ENCODE data around the gene CEP83. TPM values are rescaled to one million over a fixed set of nuclear protein-coding genes. Genes with fewer than 3 reads are reported as not detected.
"Not testable (repeated sequence)": the region's sequence is repeated elsewhere in the genome, so short reads cannot be mapped to it uniquely, and the experiment has no call there.

Gene CEP83
- total and polyA plus RNA-seq, 2 donors: 4.6 to 42.9 TPM

GRCh38 chr12:94327809-94328208 is 131.9 kb downstream of the CEP83 start:
- Histone ChIP-seq H3K4me3 (ENCODE audit: low read depth, low read length) (no peak overlapping the region), H3K36me3 (ENCODE audit: insufficient read depth) (no peaks in the 10 kb centered on the region), H3K27ac (ENCODE audit: low read depth) (no peak overlapping the region), H3K4me1 (ENCODE audit: insufficient read depth) (no peaks in the 10 kb centered on the region)
- 88% methylated on average over 1 of the region's 1 CpG for WGBS
- DNase-seq (ENCODE audit: extremely low spot score): no peak

GRCh38 chr12:94326727-94327126 is 132.9 kb downstream of the CEP83 start:
- no peak overlapping the region for H3K27ac ChIP-seq (ENCODE audit: low read depth)
- H3K36me3 ChIP-seq (ENCODE audit: insufficient read depth): no peaks in the 10 kb centered on the region

GRCh38 chr12:94326234-94326633 is 133.4 kb downstream of the CEP83 start:
- Histone ChIP-seq H3K4me3 (ENCODE audit: low read depth, low read length) (no peak overlapping the region), H3K36me3 (ENCODE audit: insufficient read depth) (no peaks in the 10 kb centered on the region), H3K27ac (ENCODE audit: low read depth) (no peak overlapping the region), H3K4me1 (ENCODE audit: insufficient read depth) (no peaks in the 10 kb centered on the region)
- no peak for DNase-seq (ENCODE audit: extremely low spot score)
- 93% methylated on average over 1 of the region's 1 CpG for WGBS

More at GRCh38 chr12:94326727-94327126, 132.9 kb downstream of the CEP83 start:
- no peak for DNase-seq (ENCODE audit: extremely low spot score)
- Histone ChIP-seq H3K4me3 (ENCODE audit: low read depth, low read length) (no peak overlapping the region), H3K4me1 (ENCODE audit: insufficient read depth) (no peaks in the 10 kb centered on the region)

- Histone ChIP-seq H3K27ac (ENCODE audit: low read depth) (no peak overlapping the region), H3K36me3 (ENCODE audit: insufficient read depth) (peaks cover 2% of the 10 kb centered on the region), H3K4me1 (ENCODE audit: insufficient read depth) (no peaks in the 10 kb centered on the region), H3K4me3 (ENCODE audit: low read depth, low read length) (no peak overlapping the region)
- no peak for DNase-seq (ENCODE audit: extremely low spot score)
- WGBS: 88% methylated on average over 2 of the region's 2 CpGs
Observed at GRCh38 chr12:94322346-94322745, 137.3 kb downstream of the CEP83 start.

GRCh38 chr12:94320109-94320508 is 139.6 kb downstream of the CEP83 start:
- H3K36me3 ChIP-seq (ENCODE audit: insufficient read depth): peaks cover 2% of the 10 kb centered on the region
- no peaks in the 10 kb centered on the region for H3K4me1 ChIP-seq (ENCODE audit: insufficient read depth)
- no peak overlapping the region for H3K4me3 ChIP-seq (ENCODE audit: low read depth, low read length)
- no peak overlapping the region for H3K27ac ChIP-seq (ENCODE audit: low read depth)
- DNase-seq (ENCODE audit: extremely low spot score): no peak

- Histone ChIP-seq H3K4me1 (ENCODE audit: insufficient read depth) (no peaks in the 10 kb centered on the region), H3K36me3 (ENCODE audit: insufficient read depth) (peaks cover 2% of the 10 kb centered on the region), H3K27ac (ENCODE audit: low read depth) (no peak overlapping the region), H3K4me3 (ENCODE audit: low read depth, low read length) (no peak overlapping the region)
- 72% methylated on average over 1 of the region's 1 CpG for WGBS
- no peak for DNase-seq (ENCODE audit: extremely low spot score)
Observed at GRCh38 chr12:94318181-94318580, 141.5 kb downstream of the CEP83 start.

DNA sequence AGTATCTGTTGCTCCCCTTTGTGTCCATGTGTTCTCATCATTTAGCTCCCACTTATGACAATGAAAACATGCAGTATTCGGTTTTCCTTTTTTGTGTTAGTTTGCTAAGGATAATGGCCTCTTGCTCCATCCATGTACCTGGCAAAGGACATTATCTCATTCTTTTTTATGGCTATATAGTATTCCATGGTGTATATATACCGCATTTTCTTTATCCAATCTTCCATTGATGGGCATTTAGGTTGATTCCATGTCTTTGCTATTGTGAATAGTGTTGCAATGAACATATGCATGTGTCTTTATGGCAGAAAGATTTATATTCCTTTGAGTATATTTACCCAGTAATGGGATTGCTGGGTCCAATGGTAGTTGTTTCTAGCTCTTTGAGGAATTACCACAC is 143.1 kb downstream of the CEP83 start:
- H3K27ac ChIP-seq (ENCODE audit: low read depth); H3K4me1 ChIP-seq (ENCODE audit: insufficient read depth); H3K4me3 ChIP-seq (ENCODE audit: low read depth, low read length); DNase-seq (ENCODE audit: extremely low spot score); H3K36me3 ChIP-seq (ENCODE audit: insufficient read depth): not testable (repeated sequence)
- WGBS: 98% methylated on average over 2 of the region's 2 CpGs

- no peak overlapping the region for H3K27ac ChIP-seq (ENCODE audit: low read depth)
- H3K4me3 ChIP-seq (ENCODE audit: low read depth, low read length): no peak overlapping the region
- H3K4me1 ChIP-seq (ENCODE audit: insufficient read depth): no peaks in the 10 kb centered on the region
- 97% methylated on average over 1 of the region's 1 CpG for WGBS
- DNase-seq (ENCODE audit: extremely low spot score): no peak
- H3K36me3 ChIP-seq (ENCODE audit: insufficient read depth): peaks cover 2% of the 10 kb centered on the region
Observed at GRCh38 chr12:94312378-94312777, 147.3 kb downstream of the CEP83 start.

DNA sequence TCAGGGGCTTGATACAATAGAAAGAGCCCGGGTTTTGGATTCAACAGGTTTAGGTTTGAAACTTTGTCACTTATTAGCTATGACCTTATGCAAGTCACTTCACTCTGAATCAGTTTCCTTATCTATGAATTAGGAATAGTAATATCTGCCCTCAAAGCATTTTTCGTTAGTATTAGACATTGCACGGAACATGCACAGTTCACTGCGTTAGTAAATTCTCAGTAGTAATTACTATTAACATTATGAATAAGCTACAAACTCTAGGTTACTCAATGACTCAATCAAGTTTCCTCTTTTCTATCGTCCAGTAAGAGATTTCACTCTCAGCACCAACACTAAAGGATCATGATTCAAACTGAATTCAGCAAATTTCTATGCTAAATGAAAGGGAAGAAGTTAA is 150.3 kb downstream of the CEP83 start:
- H3K27ac ChIP-seq (ENCODE audit: low read depth): no peak overlapping the region
- H3K4me1 ChIP-seq (ENCODE audit: insufficient read depth): no peaks in the 10 kb centered on the region
- WGBS: 93% methylated on average over 5 of the region's 5 CpGs
- no peak for DNase-seq (ENCODE audit: extremely low spot score)
- no peak overlapping the region for H3K4me3 ChIP-seq (ENCODE audit: low read depth, low read length)
- peaks cover 2% of the 10 kb centered on the region for H3K36me3 ChIP-seq (ENCODE audit: insufficient read depth)

DNA sequence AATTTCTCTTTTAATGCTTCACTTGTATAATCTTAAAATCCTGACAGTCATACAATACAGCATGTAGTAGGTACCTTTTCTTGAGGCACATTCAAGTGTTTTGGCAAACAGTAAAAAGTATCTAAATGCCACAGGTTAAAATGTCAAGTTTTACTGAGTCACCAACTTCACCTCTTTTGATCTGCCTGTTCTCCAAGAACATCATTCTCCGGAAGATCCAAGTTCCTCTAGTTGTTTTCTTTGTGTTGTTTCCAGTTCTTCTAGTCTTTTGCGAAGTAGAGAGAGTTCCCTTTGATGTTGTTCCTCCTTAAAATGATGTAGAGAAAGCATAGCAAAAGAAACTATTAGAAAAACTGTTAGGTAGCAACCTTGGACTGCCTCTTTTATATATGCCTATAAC is 151.1 kb downstream of the CEP83 start:
- 85% methylated on average over 2 of the region's 2 CpGs for WGBS
- Histone ChIP-seq H3K4me1 (ENCODE audit: insufficient read depth) (no peaks in the 10 kb centered on the region), H3K4me3 (ENCODE audit: low read depth, low read length) (no peak overlapping the region), H3K36me3 (ENCODE audit: insufficient read depth) (peaks cover 2% of the 10 kb centered on the region), H3K27ac (ENCODE audit: low read depth) (no peak overlapping the region)
- no peak for DNase-seq (ENCODE audit: extremely low spot score)

- Histone ChIP-seq H3K36me3 (ENCODE audit: insufficient read depth) (no peaks in the 10 kb centered on the region), H3K4me3 (ENCODE audit: low read depth, low read length) (no peak overlapping the region), H3K27ac (ENCODE audit: low read depth) (no peak overlapping the region), H3K4me1 (ENCODE audit: insufficient read depth) (no peaks in the 10 kb centered on the region)
- DNase-seq (ENCODE audit: extremely low spot score): no peak
- 53% methylated on average over 9 of the region's 9 CpGs for WGBS
Observed at GRCh38 chr12:94305130-94305957, 154.3 kb downstream of the CEP83 start.

DNA sequence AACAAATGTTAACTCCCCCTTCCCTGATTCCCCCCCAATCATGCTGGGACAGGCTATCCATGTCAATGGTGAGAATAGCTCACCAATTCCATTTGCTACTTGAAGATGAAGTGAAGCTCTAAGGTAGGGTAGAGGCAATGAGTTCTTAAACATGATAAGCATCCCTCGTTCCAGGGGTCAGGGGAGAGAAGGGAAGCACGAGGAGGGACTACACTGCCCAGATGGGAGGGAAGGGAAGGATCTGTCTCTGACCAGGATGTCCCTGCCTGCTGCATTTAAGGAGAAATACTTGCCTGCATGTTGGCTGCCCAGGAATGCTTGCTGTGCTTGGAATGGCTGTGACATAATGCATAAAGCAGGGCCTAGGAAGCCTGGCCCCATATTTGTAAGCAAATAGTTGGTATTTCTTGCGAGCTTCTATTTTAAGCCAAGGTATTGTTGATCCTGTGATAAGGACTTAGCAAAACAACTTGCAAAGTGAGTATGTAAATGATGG is 155.1 kb downstream of the CEP83 start:
- DNase-seq (ENCODE audit: extremely low spot score): no peak
- no peak overlapping the region for H3K27ac ChIP-seq (ENCODE audit: low read depth)
- no peak overlapping the region for H3K4me3 ChIP-seq (ENCODE audit: low read depth, low read length)
- H3K4me1 ChIP-seq (ENCODE audit: insufficient read depth): no peaks in the 10 kb centered on the region
- WGBS: 66% methylated on average over 3 of the region's 3 CpGs
- no peaks in the 10 kb centered on the region for H3K36me3 ChIP-seq (ENCODE audit: insufficient read depth)

DNA sequence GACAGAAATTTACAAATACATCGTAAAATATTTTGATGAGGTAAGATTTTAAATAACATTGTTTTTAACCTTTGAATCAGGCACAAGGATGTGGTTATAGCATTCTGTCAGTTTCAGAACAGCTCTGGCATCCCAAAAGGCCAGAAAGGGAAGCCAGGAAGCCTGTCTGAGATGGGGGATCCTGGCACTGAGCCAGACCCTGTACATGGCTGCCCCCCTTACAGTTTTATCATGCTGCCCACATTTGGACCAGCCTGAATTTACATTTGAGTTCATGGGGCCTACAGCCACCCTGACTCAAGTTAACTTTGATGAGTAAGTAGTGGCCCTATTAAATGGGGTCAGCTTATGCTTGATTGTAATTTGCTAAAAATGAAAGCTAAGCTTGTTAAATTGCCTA is 155.7 kb downstream of the CEP83 start:
- 89% methylated on average over 1 of the region's 1 CpG for WGBS
- no peak for DNase-seq (ENCODE audit: extremely low spot score)
- no peaks in the 10 kb centered on the region for H3K4me1 ChIP-seq (ENCODE audit: insufficient read depth)
- no peak overlapping the region for H3K4me3 ChIP-seq (ENCODE audit: low read depth, low read length)
- H3K36me3 ChIP-seq (ENCODE audit: insufficient read depth): no peaks in the 10 kb centered on the region
- H3K27ac ChIP-seq (ENCODE audit: low read depth): no peak overlapping the region

DNA sequence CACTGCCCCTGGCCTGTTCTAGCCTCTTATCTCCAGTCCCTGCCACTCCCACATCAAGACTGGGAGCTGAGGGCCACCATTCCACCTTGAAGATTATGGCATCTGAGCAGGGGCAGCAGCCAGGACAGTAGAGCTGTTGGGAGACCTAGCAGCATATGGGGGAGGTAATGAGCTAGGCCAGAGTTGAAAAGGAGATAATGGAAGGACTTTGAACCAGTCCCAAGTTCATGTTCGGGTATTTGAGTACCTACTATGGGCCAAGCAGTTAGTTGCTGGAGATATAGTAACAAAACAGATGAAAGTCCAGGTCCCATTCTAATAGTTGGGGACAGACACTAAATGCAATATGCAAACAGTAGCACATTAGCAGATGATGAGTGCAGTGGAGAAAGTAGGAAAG is 159.8 kb downstream of the CEP83 start:
- no peak overlapping the region for H3K4me3 ChIP-seq (ENCODE audit: low read depth, low read length)
- 96% methylated on average over 1 of the region's 1 CpG for WGBS

More for the DNA sequence above, 159.8 kb downstream of the CEP83 start:
- Histone ChIP-seq H3K27ac (ENCODE audit: low read depth) (no peak overlapping the region), H3K36me3 (ENCODE audit: insufficient read depth) (no peaks in the 10 kb centered on the region), H3K4me1 (ENCODE audit: insufficient read depth) (no peaks in the 10 kb centered on the region)
- no peak for DNase-seq (ENCODE audit: extremely low spot score)
